Keratinocyte (primary cell): ENCODE data around the gene CLK4.

ENCODE experiments used
- EZH2 ChIP-seq: IDR thresholded peaks from one replicate; pipeline ENCODE4 v1.6.1; 2012; ENCODE audit warnings: inconsistent platforms, mild to moderate bottlenecking, low read length, moderate library complexity
- TF ChIP-seq, protein P1 (sequence below), 3 experiments: IDR thresholded peaks in 1 of 3; conservative IDR thresholded peaks in 1 of 3; optimal IDR thresholded peaks in 1 of 3; 2 replicates in 2 of 3; 3 replicates in 1 of 3; pipeline versions ENCODE3 to v1.5.1; 2011; ENCODE audit warnings: low read length in 3 of 3, mild to moderate bottlenecking in 3 of 3, moderate library complexity in 2 of 3, control low read depth in 1 of 3, inconsistent platforms in 1 of 3; ENCODE audit not compliant: insufficient read depth in 2 of 3; ENCODE audit errors: extremely low read depth in 1 of 3

DNA sequence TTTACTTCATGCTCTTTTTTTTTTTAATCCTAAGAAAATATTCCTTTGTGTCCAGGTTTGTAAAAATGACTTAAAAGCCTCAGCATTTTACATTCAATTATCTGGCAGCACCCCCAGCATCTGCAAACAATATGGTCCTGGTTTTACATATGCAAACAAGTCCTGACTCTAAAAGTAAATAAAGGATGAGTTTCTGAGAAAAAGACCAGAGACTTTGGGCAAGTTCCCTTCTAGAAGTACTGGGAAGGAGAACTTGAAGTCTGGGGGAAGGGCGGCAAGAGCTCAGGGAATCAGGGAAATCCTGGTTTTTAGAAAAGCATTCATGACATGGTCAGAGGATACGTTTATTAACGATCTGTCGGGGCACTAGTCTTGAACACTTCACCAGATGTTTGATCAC is 62.5 kb downstream of the CLK4 start:
- TF ChIP-seq, protein P1, sequence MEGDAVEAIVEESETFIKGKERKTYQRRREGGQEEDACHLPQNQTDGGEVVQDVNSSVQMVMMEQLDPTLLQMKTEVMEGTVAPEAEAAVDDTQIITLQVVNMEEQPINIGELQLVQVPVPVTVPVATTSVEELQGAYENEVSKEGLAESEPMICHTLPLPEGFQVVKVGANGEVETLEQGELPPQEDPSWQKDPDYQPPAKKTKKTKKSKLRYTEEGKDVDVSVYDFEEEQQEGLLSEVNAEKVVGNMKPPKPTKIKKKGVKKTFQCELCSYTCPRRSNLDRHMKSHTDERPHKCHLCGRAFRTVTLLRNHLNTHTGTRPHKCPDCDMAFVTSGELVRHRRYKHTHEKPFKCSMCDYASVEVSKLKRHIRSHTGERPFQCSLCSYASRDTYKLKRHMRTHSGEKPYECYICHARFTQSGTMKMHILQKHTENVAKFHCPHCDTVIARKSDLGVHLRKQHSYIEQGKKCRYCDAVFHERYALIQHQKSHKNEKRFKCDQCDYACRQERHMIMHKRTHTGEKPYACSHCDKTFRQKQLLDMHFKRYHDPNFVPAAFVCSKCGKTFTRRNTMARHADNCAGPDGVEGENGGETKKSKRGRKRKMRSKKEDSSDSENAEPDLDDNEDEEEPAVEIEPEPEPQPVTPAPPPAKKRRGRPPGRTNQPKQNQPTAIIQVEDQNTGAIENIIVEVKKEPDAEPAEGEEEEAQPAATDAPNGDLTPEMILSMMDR (optimal IDR thresholded peaks at IDR 0.05 in 1 of 3, IDR thresholded peaks at IDR 0.05 in 1 of 3, conservative IDR thresholded peaks at IDR 0.05 in 1 of 3; ENCODE audit: extremely low read depth in 1 of 3, insufficient read depth in 2 of 3, low read length in 3 of 3): no peak
- TF ChIP-seq EZH2: no peak
